ENCODE results near the gene ABCA5. TPM values are rescaled to one million over a fixed set of nuclear protein-coding genes. Genes with fewer than 3 reads are reported as not detected.

The ABCA5 gene
- total RNA-seq, 1 experiment from 2014 or later, result 9.6 TPM

DNA sequence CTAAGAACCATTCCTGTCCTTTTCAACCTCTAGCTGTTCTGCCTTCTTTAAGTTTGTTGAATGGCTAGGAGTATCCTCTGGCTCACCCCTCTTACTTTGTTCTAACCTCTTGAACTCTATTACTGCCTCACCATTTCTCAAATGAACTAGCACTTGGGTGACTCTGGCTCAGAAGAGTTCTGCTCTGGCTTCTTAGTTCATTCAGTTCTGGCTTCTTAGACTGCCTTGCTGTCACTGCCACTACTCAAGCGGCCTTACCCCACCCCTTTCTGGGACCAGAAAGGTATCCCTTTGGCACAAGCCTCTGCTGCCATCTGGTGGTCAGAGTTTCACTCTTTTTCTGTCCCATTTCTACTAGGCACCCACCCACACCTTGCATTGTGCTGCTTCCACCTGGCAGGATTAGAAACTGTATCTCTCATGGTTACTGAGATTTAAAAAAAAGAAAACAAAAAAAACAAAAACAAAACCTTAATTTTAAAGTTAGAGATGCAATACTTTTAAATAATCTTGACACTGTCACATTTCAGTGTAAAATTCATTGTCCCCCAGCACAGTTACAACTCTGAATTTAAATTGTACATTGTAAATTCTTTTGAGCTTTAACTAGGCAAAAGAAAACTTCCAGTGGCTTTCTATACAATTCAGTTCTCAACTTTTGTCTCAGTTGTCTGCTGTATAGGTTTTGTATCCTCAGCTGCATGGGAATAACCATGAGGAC lies 91.4 kb downstream of the ABCA5 start:
- no TSS peak for BruUV-seq (replicated peaks)
- ChIA-PET POLR2A (interaction anchor here (0.6 kb wide), 1 partner anchor 21 kb away, joined by 3 read pairs; no protein-coding TSS in a partner anchor), CTCF (interaction anchor here (0.6 to 1.8 kb wide), 20 partner anchors 9 to 796 kb away, joined by 3 to 24 read pairs (median 4); no protein-coding TSS in a partner anchor)
- Mint-ChIP-seq H3K4me1 (ENCODE audit: insufficient read depth, unreplicated experiment) (peaks cover 5% of the 10 kb centered on the region), H3K36me3 (ENCODE audit: insufficient read depth, unreplicated experiment) (no peaks in the 10 kb centered on the region), H3K4me3 (ENCODE audit: unreplicated experiment) (no peak overlapping the region), H3K27ac (ENCODE audit: low read depth, unreplicated experiment) (no peak overlapping the region), H3K9me3 (ENCODE audit: unreplicated experiment) (no peaks in the 10 kb centered on the region), H3K27me3 (ENCODE audit: insufficient read depth, unreplicated experiment) (no peaks in the 10 kb centered on the region)
- peak; percentile 93 for DNase-seq (ENCODE audit: unreplicated experiment)
- intact Hi-C loops (cut with micrococcal nuclease), result loop anchor here (1.0 to 5.0 kb wide), 4 partner anchors 94 to 458 kb away; partner anchors contain the start of gene ABCA6
- TF ChIP-seq, protein P1, sequence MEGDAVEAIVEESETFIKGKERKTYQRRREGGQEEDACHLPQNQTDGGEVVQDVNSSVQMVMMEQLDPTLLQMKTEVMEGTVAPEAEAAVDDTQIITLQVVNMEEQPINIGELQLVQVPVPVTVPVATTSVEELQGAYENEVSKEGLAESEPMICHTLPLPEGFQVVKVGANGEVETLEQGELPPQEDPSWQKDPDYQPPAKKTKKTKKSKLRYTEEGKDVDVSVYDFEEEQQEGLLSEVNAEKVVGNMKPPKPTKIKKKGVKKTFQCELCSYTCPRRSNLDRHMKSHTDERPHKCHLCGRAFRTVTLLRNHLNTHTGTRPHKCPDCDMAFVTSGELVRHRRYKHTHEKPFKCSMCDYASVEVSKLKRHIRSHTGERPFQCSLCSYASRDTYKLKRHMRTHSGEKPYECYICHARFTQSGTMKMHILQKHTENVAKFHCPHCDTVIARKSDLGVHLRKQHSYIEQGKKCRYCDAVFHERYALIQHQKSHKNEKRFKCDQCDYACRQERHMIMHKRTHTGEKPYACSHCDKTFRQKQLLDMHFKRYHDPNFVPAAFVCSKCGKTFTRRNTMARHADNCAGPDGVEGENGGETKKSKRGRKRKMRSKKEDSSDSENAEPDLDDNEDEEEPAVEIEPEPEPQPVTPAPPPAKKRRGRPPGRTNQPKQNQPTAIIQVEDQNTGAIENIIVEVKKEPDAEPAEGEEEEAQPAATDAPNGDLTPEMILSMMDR (IDR thresholded peaks at IDR 0.05; ENCODE audit: unreplicated experiment), result peak; percentile 86

DNA sequence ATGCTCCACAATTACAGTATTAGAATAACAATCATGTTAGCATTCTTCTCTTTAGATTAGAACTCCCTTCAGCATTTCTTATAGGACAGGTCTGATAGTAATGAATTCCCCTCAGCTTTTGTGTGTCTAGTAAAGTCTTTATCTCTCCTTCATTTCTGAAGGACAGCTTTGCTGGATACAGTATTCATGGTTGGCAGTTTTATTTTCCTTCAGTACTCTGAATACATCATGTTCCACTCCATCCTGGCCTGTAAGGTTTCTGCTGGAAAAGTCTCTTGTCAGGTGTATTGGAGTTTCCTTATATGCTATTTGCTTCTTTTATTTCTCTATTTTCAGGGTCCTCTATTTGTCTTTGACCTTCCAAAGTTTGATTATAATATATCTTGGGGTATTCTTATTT lies 94.3 kb downstream of the ABCA5 start:
- BruUV-seq (replicated peaks), result no TSS peak
- H3K27ac Mint-ChIP-seq (ENCODE audit: low read depth, unreplicated experiment), result no peak overlapping the region
- H3K27me3 Mint-ChIP-seq (ENCODE audit: insufficient read depth, unreplicated experiment), result no peaks in the 10 kb centered on the region
- TF ChIP-seq, protein P1 (IDR thresholded peaks at IDR 0.05; ENCODE audit: unreplicated experiment), result no peak
- no peak overlapping the region for H3K4me3 Mint-ChIP-seq (ENCODE audit: unreplicated experiment)
- no peak for DNase-seq (ENCODE audit: unreplicated experiment)
- ChIA-PET CTCF (interaction anchor here (1.2 to 2.5 kb wide), 3 partner anchors 438 to 461 kb away, joined by 3 to 20 read pairs (median 9); no protein-coding TSS in a partner anchor), POLR2A (interaction anchor here (1.2 kb wide), 1 partner anchor 455 kb away, joined by 3 read pairs; no protein-coding TSS in a partner anchor)
- peaks cover 5% of the 10 kb centered on the region for H3K4me1 Mint-ChIP-seq (ENCODE audit: insufficient read depth, unreplicated experiment)
- peaks cover 7% of the 10 kb centered on the region for H3K9me3 Mint-ChIP-seq (ENCODE audit: unreplicated experiment)
- H3K36me3 Mint-ChIP-seq (ENCODE audit: insufficient read depth, unreplicated experiment), result no peaks in the 10 kb centered on the region
- intact Hi-C loops (cut with micrococcal nuclease), result no loop called here

DNA sequence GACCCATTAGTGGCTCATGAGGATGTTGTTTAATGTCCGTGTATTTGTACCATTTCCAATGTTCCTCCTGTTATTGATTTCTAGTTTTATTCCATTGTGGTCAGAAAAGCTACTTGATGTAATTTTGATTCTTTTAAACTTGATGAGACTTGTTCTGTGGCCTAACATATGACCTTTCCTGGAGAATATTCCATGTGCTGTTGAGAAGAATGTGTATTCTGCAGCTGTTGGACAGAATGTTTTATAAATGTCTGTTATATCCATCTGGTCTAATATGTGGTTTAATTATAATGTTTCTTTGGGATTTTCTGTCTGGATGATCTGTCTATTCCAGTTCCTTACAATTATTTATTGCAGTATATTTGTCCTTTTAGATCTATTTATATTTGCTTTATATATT lies 95.4 kb downstream of the ABCA5 start:
- Mint-ChIP-seq H3K27ac (ENCODE audit: low read depth, unreplicated experiment) (no peak overlapping the region), H3K4me3 (ENCODE audit: unreplicated experiment) (no peak overlapping the region), H3K36me3 (ENCODE audit: insufficient read depth, unreplicated experiment) (no peaks in the 10 kb centered on the region), H3K27me3 (ENCODE audit: insufficient read depth, unreplicated experiment) (no peaks in the 10 kb centered on the region), H3K4me1 (ENCODE audit: insufficient read depth, unreplicated experiment) (peaks cover 5% of the 10 kb centered on the region), H3K9me3 (ENCODE audit: unreplicated experiment) (peaks cover 7% of the 10 kb centered on the region)
- no peak for DNase-seq (ENCODE audit: unreplicated experiment)
- intact Hi-C loops (cut with micrococcal nuclease), result no loop called here
- TF ChIP-seq, protein P1 (IDR thresholded peaks at IDR 0.05; ENCODE audit: unreplicated experiment), result no peak
- no TSS peak for BruUV-seq (replicated peaks)
- POLR2A ChIA-PET, result no interaction called here
- CTCF ChIA-PET, result interaction anchor here (0.5 to 0.7 kb wide), 4 partner anchors 61 to 1059 kb away, joined by 3 to 7 read pairs (median 3); no protein-coding TSS in a partner anchor

DNA sequence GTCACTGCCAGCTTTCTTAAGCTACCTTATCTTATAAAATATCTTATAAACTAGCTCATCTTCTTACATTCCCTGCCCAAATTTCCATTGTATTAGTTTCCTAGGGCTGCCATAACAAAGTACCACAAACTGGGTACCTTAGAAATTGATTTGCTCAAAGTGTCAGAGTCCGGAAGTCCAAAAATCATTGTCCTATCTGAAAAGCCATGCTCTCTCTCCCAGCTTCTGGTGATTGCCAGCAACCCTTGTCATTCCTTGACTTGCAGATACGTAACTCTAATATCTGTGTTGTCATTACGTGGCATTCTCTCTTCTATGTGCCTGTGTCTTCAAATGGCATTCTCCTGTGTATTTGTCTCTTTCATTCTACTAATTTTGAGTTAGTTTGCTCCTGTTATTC lies 96.0 kb downstream of the ABCA5 start:
- no peak for DNase-seq (ENCODE audit: unreplicated experiment)
- TF ChIP-seq, protein P1 (IDR thresholded peaks at IDR 0.05; ENCODE audit: unreplicated experiment), result no peak
- ChIA-PET CTCF (interaction anchor here (0.5 to 1.1 kb wide), 6 partner anchors 224 to 1059 kb away, joined by 3 to 5 read pairs (median 3); no protein-coding TSS in a partner anchor), POLR2A (no interaction called here)
- intact Hi-C loops (cut with micrococcal nuclease), result no loop called here
- no peaks in the 10 kb centered on the region for H3K27me3 Mint-ChIP-seq (ENCODE audit: insufficient read depth, unreplicated experiment)
- no peaks in the 10 kb centered on the region for H3K36me3 Mint-ChIP-seq (ENCODE audit: insufficient read depth, unreplicated experiment)
- no peak overlapping the region for H3K4me3 Mint-ChIP-seq (ENCODE audit: unreplicated experiment)
- BruUV-seq (replicated peaks), result no TSS peak
- no peak overlapping the region for H3K27ac Mint-ChIP-seq (ENCODE audit: low read depth, unreplicated experiment)
- peaks cover 7% of the 10 kb centered on the region for H3K9me3 Mint-ChIP-seq (ENCODE audit: unreplicated experiment)
- H3K4me1 Mint-ChIP-seq (ENCODE audit: insufficient read depth, unreplicated experiment), result peaks cover 5% of the 10 kb centered on the region
